IPS DF 4.7 (cell line): Measurements from ENCODE around the gene OCLN.
"Not testable (repeated sequence)": the region's sequence is repeated elsewhere in the genome, so short reads cannot be mapped to it uniquely, and the experiment has no call there.

Experiments used
- DNase-seq: peaks from one replicate; pipeline ENCODE4 v3.0.0-alpha.2; 2013; ENCODE audit warnings: low spot score; ENCODE audit errors: extremely low read depth

OCLN gene

DNA sequence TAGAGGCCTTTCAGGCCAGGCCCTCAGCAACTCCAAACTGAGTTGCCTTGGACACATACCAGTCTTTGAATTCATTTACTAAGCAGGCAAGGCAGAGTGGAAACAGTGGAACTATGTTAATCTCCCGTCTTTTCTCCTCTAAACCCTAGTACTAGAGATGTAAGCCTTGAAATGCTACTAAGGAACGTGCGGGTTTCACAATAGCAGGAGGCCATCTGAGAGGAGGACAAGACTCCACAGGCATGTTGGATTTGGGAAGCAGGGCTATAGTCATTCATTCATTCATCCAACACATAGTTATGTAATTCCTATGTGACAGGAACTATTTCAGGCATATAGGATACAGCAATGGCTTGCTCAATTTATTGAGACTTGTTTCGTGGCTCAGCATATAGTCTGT is 3.3 kb upstream of the OCLN start:
- DNase-seq = no peak

DNA sequence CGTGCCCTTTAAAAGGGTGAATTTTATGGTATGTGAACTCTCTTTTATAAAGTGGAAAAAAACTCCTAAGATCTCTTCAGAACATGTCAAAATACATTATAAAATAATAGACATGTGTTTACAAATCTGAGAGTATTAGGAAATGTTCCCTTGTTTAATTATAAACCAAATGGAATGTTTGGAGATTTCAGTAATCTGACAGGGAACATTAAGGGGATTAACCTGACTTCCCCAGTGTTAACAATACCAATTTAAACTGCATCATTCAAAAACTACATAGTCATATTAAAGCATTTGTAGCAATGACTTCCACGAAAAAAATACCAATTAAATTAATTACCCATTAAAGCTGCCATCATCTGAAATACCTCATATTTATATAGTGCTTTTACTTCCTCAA is 1.6 kb upstream of the OCLN start:
- no peak for DNase-seq

DNA sequence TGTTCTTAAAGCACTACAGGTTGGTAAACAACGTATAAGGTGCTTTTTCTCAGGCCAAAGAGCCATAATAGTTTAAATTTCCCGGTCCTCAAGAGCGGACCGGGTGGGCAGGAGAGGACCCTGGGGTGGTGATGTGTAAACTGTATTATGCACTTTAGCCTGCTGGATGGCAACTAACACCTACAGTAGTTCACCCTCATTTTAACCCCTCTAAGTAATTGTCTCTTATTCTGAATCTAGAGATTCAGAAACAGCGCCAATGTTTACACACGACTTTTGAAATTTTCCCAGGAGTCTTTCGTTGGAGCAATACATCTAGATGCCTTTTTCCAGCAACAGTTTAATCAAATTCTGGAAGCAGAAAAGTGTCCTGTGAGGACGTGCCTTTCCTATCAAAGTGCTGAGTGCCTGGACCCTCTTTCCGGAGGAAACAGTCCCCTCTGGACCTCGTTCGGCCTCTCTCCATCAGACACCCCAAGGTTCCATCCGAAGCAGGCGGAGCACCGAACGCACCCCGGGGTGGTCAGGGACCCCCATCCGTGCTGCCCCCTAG is 676 bp upstream of the OCLN start:
- no peak for DNase-seq

DNA sequence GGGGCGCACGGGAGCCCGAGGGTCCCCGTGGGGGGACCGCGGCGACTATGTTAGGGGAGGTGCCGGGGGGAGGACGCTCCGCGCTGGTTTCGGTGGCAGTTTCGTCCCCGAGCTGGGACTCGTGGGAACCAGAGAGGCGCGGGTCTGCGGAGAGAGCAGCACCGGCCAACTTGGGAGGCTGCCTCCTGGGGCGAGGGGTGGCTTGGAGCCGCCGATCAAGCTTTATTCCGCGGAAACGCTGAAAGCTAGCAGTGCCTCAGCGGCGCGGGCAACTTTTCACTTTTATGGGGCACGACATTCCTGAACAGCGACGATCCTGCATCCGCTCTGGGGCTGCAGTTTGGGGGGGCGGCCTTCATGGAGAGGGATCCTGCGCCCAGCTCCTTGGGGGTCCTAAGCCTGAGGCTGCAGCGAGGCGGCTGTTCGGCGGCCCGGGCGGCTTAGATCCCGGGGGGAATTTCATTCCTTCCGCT is 369 bp downstream of the OCLN start:
- no peak for DNase-seq

DNA sequence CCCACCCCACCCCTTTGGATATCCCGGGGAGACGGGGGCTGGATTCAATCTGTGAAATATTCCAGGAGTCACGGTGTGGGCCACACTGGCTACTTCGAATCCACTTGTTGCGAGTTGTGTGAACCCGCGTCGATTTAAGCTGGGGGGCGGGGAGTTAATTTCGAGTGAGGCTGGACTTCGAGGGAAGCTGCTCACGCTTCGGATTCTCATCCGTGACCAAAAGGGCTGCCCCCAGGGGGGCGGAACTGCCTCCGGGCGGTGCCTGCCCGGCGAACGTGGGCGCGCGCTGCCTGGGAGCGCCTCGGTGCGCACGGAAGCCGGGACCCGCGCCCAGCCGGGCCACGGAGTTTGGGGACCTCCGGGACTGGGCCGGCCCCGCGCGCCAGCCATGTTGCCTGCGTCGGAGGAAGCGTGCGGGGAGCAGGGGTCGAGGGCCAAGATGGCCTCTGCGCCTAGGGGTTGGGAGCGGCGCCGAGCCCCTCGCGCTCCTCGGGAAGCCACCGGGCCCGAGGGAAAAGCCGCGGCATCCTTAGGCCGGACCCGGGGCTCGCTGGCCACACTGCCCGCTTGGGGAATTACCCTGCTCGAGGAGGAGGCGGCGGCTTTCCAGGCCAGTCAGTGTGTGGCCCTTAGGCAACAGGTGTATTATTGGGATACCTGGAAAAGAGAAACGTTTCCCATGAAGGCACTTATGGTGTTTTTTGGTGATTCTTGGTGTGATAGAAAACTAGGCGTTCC is 975 bp downstream of the OCLN start:
- DNase-seq = no peak

DNA sequence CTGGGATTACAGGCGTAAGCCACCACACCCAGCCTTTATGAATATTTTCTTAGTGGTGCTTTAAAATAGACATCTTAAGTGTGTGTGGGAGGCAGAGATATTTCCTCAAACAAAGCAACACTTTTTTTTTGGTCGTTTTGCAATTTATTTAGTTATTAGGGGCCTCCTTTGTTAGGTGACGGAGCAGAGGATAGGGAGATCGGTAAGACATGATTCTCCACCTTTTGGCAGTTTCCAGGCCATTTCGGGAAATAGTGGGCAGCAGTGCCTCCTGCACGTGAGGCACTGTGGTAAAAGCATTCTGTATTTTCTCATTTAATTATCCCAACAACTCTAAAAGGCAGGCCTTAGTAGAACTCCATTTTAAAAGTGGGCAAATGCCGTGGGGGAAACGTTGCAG is 1.9 kb downstream of the OCLN start:
- DNase-seq = no peak

DNA sequence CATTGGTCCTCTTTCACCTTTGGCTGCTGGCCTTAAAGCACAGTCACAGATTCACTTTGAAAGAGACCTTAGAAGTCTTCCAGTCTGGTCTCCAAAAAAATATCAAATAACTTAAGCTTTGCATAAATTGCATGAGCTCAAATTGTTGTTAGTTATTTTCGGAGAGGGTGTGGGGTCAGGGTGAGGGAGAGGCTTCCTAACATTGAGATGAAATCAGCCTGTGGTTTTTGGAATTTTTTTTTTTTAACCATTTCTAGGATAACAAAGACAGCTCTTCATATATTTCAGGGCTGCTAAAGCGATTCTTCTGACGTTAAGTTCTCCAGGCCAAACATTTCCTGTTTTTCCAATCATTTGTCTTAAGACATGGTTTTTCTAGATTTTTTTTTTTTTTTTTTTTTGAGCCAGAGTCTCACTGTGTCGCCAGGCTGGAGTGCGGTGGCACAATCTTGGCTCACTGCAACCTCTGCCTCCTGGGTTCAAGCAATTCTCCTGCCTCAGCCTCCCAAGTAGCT is 4.5 kb downstream of the OCLN start:
- no peak for DNase-seq

DNA sequence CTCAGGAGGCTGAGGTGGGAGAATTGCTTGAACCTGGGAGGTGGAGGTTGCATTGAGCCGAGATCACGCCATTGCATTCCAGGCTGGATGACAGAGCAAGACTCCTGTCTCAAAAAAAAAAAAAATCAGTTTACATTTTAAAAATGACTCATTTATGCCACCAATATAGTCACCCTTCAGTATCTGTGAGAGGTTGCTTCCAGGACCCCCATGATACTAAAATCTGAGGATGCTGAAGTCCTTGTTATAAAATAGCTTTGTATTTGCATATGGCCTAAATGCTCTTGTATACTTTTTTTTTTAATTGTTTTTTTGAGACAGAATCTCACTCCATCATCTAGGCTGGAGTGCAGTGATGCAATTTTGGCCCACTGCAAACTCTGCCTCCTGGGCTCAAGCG is 5.8 kb downstream of the OCLN start:
- no peak for DNase-seq

DNA sequence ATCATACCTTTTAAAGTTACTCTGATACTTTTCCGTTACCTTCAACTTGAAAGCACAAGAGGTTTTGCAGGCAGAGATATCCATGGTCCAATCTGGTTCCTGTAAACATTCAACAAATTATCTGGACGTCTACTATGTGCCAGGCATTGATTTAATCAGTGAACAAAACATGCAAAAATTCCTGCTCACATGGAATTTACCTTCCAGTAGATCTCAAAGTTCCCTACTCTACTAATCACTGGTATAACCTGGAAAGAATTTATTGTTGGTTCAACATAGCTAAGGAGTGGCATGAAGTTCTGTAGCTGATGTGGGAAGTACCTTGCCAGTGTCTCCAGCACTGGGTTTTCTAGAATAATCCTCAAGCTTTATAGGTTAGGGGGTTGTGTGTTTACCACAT is 9.8 kb downstream of the OCLN start:
- no peak for DNase-seq

DNA sequence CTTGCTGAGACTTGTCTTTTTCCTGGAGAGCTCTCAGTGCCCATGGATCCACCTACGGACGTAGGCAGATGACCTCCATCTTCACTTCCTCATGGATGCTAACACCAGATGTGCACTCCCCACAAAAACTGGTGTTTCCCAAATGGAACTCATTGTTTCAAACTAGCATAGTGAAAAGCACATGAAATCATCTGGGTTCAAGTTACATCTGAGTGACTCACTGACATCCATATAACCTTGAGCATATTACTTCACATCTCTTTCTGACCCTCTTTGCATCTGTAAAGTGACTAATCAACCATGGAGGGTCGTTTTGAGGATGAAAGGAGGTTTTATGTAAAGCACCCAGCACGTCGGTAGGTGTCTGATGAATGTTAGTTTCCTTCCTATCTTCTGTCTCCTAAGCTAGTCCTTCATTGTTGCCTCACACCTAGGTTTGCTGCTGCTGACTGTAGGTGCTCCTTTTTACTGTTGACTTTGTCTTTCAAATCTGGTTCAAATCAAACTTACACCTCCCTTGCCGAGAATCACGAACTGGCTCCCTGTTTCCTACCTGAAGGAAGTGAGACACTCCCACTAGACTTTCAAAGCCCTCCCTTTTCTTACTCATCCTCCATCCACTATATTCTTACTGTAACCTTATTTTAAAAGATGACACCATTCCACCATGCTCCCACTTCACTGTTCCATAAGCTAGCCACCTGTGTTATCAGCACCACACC is 10.3 kb downstream of the OCLN start:
- DNase-seq = peak; percentile 44

DNA sequence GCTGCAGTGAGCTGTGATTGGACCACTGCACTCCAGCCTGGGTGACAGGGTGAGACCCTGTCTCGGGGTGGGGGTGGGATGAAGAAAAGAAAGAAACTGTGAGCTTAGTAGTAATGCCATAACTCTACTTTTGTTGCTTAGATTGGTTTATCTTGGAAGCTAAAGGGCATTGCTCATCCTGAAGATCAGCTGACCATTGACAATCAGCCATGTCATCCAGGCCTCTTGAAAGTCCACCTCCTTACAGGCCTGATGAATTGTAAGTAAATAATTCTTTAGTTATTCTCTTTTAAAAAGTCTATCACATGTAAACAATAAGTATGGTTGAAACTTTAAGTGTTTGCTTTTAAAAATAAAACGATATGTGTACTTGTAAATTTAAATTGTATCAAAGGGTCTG is 11.4 kb downstream of the OCLN start:
- no peak for DNase-seq

DNA sequence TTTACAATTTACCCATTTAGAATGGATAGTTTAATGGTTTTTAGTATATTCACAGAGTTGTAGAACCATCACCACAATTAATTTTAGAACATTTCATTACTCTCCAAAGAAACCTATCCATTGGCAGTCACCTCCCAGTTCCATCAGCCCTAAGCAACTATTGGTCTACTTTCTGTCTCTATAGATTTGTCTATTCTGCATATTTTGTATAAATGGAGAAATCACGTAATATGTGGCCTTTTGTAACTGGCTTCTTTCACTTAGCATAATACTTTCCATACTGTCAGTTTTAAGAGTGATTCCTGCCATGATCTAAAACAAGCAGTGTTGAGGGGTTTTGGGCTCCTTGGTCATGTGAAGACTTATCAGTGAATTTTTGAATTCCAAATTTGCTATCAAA is 12.7 kb downstream of the OCLN start:
- DNase-seq = no peak

DNA sequence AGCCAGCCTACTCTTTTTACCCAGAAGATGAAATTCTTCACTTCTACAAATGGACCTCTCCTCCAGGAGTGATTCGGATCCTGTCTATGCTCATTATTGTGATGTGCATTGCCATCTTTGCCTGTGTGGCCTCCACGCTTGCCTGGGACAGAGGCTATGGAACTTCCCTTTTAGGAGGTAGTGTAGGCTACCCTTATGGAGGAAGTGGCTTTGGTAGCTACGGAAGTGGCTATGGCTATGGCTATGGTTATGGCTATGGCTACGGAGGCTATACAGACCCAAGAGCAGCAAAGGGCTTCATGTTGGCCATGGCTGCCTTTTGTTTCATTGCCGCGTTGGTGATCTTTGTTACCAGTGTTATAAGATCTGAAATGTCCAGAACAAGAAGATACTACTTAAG is 16.6 kb downstream of the OCLN start:
- no peak for DNase-seq

DNA sequence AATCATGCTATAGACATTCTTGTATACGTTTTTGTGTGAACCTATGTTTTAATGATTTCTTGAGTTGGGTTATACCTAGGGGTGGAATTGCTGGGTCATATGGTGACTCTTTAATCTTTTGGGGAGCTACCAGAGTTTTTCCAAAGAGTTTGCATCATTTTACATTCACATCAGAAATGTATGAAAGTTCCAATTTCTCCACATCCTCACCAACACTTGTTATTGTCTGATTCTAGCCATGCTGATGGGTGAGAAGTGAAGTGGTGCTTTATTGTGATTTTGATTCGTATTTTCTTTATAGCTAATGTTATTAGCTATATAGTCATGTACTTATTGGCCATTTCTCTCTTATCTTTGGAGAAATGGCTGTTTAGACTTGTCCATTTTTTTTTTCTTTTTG is 18.1 kb downstream of the OCLN start:
- no peak for DNase-seq

DNA sequence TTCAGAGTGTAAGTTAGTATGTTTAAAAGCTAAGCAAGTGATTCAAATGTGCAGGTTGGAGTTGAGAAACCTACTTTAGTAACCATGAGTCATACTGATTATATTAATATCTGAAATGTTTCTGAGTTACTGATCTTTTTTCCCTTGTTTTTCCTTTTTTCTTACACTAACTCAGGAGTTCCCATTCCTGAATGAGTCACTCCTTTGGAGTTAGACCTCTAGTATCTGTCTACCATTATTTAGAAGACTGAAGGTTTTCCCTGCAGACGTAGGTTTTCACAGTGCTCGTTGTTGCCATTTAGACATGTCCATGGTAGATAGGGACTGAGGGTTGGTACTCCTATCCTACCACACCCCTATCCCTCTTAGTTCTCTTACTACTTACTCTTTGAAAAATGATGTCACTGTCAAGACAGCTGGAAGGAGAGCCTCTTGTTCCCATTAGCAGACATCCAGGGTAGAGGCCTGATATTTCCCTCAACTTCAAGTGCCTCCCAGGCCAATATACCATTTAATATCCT is 20.2 kb downstream of the OCLN start:
- no peak for DNase-seq

DNA sequence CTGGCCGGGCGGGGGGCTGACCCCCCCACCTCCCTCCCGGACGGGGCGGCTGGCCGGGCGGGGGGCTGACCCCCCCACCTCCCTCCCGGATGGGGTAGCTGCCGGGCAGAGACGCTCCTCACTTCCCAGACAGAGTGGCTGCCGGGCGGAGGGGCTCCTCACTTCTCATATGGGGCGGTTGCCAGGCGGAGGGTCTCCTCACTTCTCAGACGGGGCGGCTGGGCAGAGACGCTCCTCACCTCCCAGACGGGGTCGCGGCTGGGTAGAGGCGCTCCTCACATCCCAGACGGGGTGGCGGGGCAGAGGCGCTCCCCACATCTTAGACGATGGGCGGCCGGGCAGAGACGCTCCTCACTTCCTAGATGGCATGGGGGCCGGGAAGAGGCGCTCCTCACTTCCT is 23.0 kb downstream of the OCLN start:
- not testable (repeated sequence) for DNase-seq

DNA sequence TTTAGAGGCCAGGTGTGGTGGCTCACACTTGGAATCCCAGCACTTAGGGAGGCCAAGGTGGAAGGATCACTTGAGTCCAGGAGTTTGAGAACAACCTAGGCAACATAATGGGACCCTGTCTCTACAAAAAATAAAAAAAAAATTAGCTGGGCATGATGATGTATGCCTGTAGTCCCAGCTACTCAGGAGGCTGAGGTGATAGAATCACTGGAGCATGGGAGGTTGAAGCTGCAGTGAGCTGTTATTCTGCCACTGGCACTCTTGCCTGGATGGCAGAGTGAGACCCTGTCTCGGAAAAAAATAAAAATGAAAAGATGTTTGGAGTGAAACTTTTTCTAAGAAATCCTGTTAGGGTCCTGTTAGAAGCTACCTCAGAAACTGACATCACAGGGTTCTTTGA is 24.2 kb downstream of the OCLN start:
- no peak for DNase-seq

DNA sequence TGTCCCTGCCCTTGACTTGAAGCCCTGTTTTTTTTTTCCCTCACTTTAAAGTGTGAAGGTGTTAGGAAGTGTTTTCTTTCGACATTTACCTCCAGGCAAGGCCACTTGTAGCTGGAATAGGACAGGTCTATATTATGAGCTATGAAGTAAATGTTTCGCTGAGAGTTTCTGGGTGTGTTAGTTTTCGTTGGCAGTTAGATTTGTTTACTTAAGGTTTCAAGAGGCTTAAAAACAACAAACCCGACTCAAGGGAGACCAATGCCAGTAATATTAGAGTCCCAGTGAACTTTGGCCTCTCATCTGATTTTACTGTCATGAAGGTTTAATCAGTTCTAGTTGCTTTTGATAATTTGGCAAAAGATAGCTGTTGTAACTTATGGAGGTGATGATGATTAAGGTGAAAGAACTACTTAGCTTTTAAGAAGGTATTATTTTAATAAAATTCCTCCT is 25.2 kb downstream of the OCLN start:
- no peak for DNase-seq

DNA sequence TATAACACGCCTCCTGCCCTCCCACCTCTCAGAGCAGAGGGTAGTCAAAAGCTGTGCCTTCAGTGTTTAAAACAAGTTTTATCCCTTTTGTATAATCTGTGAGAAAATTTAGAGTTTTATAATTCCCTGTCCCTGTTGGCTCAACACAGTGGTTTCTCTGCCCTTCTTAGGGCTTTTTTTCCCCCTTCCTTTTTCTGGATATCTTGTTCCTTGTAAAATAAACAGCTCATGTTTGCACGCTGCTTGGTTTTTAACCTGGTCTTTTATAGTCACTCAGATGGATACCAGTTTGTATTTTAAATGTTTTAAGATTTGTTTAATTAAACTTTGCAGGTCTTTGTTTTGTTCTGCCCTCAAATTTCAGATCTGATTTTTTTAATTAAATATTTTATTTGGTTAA is 26.7 kb downstream of the OCLN start:
- no peak for DNase-seq

DNA sequence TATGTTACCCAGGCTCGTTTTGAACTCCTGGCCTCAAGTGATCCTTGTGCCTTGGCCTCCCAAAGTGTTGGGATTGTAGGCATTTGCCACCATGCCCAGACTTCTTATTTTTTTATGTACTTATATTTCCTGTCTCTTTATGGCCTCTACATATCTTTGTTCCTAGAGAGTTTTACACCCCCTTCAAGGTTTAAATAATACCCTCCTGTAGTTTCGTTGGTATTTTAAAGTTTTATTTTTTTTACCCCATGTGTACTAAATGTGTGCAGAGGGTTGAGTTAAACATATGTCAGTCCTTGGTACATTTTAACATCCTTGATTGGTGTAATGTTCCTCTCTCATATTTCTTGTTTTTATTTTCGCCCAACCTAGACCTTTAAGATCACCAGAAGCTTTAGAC is 29.4 kb downstream of the OCLN start:
- DNase-seq = no peak

DNA sequence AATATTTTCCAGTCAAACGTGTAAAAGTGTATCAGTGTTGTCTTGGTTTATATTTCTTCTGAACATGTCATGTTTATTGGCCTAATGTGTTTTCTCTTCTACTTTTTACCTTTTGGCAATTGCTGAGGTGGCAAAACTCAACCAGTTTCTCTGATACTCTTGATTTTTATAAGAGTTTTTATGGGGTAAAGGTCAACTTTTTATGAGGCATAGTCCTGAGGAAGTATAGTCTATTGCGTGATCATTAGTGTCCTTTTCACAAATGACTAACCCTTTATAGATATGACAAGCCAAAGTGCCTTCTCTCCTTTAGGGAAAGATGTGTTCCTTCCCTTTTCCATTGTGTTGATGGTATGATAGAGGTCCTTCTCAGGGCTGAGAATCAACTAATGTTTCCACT is 32.9 kb downstream of the OCLN start:
- DNase-seq = no peak

DNA sequence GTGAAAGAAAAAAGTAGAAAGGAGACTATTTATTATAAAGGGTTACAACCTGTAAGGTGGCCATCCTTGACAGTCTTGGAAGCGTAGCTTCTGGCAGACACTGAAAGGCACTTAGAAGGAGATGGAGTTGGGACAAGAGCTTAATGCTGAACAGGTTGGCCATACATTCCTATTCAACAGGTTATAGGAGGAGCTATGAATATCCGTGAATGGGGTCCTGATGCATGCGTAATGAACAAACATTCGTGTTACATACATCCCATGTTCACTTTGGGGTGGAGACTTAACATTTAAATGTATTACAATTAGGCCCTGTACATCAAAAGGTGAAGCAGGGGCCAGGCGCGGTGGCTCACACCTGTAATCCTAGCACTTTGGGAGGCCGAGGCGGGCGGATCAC is 34.1 kb downstream of the OCLN start:
- no peak for DNase-seq
